ENCODE data around the gene MTRR. TPM values are rescaled to one million over a fixed set of nuclear protein-coding genes. Genes with fewer than 3 reads are reported as not detected.

MTRR gene
- total and polyA plus RNA-seq, 2 of the 8 experiments (the other 6 are each of a cell fraction or from before 2014, with no cell fraction given), result 36.4 to 53.8 TPM

DNA sequence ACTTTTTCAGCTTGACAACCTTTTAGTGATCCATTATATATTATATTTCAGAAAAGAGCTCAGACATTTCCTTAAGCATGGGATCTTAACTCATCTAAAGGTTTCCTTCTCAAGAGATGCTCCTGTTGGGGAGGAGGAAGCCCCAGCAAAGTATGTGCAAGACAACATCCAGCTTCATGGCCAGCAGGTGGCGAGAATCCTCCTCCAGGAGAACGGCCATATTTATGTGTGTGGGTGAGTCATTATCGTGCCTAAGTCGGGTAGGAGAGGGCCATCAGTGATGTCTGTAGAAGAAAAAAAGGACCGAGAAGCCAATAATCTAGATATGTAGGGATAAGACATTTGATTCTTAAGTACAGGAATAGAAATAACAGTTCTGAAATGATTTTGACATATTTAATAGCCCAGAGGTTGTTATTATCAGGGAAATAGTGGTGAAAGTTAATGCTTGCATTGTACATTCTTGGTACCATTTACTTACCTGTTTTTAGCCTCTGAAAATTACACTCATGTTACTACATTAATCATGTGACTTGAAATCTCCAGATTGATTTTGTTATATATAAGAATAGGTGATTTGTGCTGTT is 28.2 kb downstream of the MTRR start (continued):
- TF ChIP-seq CHD1 (IDR thresholded peaks at IDR 0.05; ENCODE audit: low read depth, low read length), result no peak
- no peak for TF ChIP-seq ASH2L (IDR thresholded peaks at IDR 0.05; ENCODE audit: low read length)
- no peak for TF ChIP-seq BACH1 (IDR thresholded peaks at IDR 0.05; ENCODE audit: low read length)
- TF ChIP-seq EP300 (IDR thresholded peaks at IDR 0.05; ENCODE audit: borderline replicate concordance in 1 of 2, low read depth in 2 of 2, low read length in 2 of 2), result no peak

All from H1 (cell line).